NCI-H187 (cell line): ENCODE results near the gene A1BG.
"Not testable (repeated sequence)": the region's sequence is repeated elsewhere in the genome, so short reads cannot be mapped to it uniquely, and the experiment has no call there.

Experiments
- DNase-seq, 2 experiments: peaks; one replicate each; lab custom pipeline; 2025; lab: John Stamatoyannopoulos, UW

The A1BG gene

DNA sequence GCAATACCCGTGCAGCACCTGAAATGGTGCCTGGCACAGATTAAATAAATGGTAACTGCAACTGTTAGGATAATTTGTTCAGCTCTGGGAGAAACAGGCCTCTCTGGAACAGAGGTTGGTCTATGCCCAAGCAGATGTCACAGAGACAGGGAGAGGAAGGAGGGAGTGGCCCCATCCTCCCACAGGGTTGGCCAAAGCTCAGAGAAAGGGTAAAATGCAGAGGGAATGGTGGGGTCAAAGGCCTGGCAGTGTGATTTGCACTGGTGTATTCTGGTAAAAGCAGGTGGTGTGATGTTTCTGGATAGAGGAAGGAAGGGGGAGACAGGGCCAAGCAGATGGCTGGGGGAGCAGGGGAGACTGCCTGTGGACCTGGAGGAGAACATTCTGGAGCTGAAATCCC is 17.1 kb downstream of the A1BG start:
- no peak for DNase-seq

DNA sequence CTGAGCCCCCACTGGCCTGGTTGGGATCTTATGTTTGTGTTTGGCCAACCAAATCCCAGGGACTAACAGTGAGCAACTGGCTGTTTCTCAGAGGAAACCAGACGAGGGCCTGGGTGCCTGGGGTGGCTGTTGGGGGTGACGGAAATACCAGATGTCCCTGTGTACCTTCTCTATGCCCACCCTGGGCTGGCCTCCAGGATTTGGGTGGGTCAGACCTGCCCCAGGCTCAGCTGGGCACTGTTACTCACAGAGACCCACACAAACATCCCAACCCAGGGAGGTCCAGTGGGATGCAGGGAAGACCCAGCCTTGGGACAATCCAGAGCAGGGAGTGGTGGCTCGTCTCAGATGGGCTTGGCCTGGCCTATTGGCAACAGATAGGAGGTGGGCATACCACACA is 17.7 kb downstream of the A1BG start:
- no peak for DNase-seq

DNA sequence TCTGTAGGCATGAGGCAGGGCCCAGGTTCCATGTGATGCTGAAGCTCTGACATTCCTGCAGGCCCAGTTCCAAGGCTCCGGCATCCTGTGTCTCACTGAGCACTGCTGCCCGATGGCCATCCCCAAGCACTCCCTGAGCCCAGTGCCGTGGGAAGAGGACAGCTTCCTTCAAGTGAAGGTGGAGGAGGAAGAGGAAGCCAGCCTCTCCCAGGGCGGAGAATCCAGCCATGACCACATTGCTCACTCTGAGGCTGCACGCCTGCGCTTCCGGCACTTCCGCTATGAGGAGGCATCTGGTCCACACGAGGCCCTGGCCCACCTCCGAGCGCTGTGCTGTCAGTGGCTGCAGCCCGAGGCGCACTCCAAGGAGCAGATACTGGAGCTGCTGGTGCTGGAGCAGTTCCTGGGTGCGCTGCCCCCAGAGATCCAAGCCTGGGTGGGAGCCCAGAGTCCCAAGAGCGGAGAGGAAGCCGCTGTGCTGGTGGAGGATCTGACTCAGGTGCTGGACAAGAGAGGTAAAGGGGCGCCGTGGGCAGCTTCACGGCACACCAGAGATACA is 18.5 kb downstream of the A1BG start:
- DNase-seq = no peak

- DNase-seq = no peak
Measured at GRCh38 chr19:58332697-58333096, 20.6 kb downstream of the A1BG start.

DNA sequence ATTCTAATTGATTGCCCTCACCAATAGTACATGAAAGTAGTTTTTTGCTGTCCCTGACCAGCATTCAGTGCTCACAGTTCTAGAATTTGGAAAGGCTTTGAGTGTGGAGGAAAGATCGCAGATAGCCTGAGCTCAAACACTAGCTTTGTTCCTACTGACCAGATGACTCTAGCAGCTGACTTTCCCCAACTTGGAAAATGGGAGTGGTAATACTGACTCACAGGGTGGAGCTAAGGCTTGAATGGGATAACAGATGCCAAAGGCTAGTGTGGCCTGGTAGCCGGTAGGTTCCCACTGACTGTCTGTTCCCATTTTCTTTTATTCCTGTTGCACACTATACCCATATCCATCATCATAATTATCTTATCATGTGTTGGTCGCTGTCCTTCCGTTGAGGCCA is 22.8 kb downstream of the A1BG start:
- no peak for DNase-seq

- no peak for DNase-seq
Measured at GRCh38 chr19:58328999-58329398, 24.3 kb downstream of the A1BG start.

DNA sequence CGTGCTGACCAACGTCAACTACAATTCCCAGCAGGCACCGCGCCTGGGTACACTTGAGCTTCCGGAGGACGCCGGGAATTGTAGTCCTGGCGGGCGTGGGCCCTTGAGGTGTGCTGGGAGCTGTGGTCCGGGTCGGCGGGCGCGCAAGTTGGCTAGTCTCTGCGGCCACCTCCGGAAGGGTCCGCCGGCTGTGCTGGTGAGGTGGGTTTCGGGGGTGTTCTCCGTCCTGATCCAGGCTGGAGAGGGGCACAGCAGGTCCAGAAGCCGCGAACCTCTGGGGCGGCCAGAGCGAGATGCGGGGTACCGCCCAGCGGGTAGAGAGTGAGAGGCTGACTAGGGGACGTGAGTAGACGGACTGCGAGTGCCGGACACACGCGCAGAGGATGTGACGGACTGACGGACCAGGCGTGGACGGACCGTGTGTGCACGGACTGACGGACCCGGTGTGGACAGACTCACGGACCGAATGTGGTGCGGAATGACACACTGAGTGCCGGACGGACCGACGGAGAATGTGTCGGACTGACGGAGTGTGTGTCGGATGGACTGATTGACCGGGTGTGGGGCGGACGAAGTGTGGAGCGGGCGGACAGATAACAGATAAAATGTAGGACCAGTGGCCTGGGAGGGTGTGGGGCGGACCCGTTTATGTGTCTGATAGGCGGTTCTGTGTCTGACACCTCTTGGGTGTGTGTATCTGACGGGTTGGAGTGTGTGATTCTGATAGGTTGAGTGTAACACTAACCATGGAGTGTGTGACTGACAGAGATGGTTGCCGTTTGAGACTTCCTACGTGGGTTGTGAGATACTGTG is 26.2 kb downstream of the A1BG start, which contains the start of gene ZSCAN22:
Gene ZSCAN22, plus strand, starts transcription at position 81 of the 813 bp plus-strand sequence. CDS start 7,809 bp downstream, outside the sequence.
- peak; percentile 90 to 95 for DNase-seq

DNA sequence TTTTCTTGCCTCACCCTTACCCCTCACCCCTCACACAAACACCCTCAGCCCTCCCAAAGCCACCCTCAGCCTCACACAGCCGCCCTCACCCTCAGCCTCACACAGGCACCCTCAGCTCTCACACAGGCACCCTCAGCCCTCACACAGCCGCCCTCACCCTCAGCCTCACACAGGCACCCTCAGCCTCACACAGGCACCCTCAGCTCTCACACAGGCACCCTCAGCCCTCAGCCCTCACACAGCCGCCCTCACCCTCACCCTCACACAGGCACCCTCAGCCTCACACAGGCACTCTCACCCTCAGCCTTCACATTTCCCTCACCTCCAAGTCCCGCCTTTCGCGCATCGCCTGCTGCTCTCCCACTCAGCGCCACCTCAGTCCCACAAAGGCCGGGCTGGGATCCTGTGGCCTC is 26.8 kb downstream of the A1BG start:
- DNase-seq = no peak

DNA sequence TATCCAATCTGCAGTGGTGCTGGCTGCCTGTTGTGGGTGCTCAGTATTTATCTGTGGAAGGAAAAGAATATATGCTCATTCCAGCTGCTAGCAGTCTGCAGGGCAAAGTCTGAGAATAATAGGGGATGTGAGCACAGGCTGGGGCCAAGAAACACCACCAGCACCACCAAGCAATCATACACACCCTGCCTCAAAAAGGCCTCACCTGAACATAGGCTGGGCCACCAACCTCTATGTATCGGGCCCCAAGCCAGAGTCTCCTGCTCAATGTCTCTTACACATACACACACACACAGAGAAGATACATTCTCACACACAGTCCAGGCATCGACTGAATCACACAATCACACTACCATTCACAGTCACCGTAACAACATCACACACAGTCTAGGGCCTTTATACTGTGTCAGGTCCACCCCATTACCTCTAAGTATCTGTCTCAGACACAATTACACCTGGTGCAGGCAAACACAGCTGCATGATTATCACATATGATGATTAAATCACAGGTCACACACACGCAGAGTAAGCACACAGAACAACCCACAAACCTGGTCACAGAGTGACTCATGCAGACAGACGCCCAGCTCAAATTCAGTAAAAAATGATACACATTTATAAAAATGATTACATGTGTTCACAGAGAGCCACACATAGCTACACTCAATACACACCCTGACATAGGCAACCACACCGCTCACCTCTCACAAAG is 27.8 kb downstream of the A1BG start:
- DNase-seq = no peak

GRCh38 chr19:58319241-58319640 is 34.1 kb downstream of the A1BG start:
- no peak for DNase-seq

GRCh38 chr19:58318297-58318696 is 35.0 kb downstream of the A1BG start:
- DNase-seq = no peak

DNA sequence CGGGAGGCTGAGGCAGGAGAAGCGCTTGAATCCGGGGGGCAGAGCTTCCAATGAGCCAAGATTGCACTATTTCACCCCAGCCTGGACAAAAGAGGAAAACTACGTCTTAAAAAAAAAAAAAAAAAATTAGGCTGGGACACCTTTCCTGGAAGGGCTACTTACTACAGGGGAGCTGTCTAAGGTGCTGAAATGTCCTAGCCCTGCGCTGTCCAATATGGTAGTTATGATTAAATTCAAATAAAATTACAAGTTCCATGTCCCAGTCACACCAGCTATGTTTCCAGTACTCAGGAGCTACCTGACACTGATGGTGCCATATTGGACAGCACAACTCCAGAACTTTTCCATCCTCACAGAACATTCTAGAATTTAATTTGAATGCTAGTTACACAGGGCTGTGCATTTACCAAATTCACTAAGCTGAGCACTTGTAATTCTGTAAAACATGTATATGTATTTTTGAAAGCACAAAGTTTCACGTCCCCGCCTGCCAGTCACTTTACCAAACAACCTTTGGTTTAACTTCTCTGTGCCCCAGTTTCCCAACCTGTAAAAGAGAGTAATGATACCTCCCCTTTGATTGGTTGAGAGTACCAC is 35.7 kb downstream of the A1BG start:
- DNase-seq = no peak

GRCh38 chr19:58315580-58315979 is 37.7 kb downstream of the A1BG start:
- no peak for DNase-seq

- DNase-seq = no peak
Measured at GRCh38 chr19:58311345-58311865, 41.9 kb downstream of the A1BG start.

DNA sequence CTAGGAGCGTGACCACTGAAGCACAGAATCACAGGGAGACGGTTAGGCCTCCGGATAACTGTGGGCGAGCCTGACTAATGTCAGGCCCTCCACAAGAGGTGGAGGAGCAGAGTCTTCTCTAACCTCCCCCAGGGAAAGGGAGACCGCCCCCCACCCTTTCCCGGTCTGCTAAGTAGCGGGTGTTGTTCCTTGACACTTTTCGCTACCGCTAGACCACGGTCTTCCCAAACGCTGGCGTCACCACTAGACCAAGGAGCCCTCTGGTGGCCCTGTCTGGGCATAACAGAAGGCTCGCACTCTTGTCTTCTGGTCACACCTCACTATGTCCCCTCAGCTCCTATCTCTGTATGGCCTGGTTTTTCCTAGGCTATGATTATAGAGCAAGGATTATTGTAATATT is 42.6 kb downstream of the A1BG start:
- not testable (repeated sequence) for DNase-seq

GRCh38 chr19:58307736-58308135 is 45.6 kb downstream of the A1BG start:
- no peak for DNase-seq

- no peak for DNase-seq
Measured at GRCh38 chr19:58305932-58306323, 47.4 kb downstream of the A1BG start.

- DNase-seq = peak; percentile 83 to 98
Measured at GRCh38 chr19:58305065-58305931, 48.0 kb downstream of the A1BG start, which contains the start of gene ERVK3-1. Gene ERVK3-1 (plus strand): TSS chr19:58305377. CDS start chr19:58312169, 6,792 bp downstream.

GRCh38 chr19:58304748-58305064 is 48.6 kb downstream of the A1BG start:
- no peak for DNase-seq

DNA sequence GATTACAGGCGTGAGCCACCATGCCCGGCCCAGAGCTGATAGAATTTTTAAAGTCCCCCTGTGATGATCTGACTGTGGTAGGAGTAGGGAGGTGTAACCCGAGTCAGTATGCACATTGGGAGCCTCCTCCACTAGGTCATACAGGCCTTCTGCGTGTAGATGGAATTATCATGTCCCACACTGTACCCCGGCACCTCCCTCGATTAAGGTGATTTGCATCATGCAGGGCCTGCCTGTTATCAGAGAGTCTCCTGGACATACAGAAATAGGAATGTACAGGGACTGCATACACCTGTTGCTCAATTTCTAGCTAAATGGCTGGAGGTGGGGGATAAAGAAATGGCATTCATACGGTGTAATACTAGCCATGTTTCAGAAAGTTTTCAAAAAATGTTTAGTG is 49.0 kb downstream of the A1BG start:
- DNase-seq = no peak

- DNase-seq = no peak
Measured at GRCh38 chr19:58300620-58301019, 52.7 kb downstream of the A1BG start.
